Activated CD4-positive, alpha-beta T cell treated with anti-CD3 and anti-CD28 coated beads, Interleukin-2, amount 10 ng/mL, durations not matched to agents 24 days and 14 days (primary cell): ENCODE data around the gene FGF22. TPM values are rescaled to one million over a fixed set of nuclear protein-coding genes. Genes with fewer than 3 reads are reported as not detected.

Experiments
- DNase-seq: peaks from one replicate; pipeline ENCODE4 v3.0.0; 2022
- H3K27ac Mint-ChIP-seq: one replicate; pipeline ENCODE4 v1.8.0; 2022; ENCODE audit warnings: mild to moderate bottlenecking, mixed read lengths
- H3K27me3 Mint-ChIP-seq: one replicate; pipeline ENCODE4 v1.8.0; 2022; ENCODE audit warnings: mixed read lengths
- H3K36me3 Mint-ChIP-seq: one replicate; pipeline ENCODE4 v1.8.0; 2022; ENCODE audit warnings: low read depth, mild to moderate bottlenecking, mixed read lengths
- H3K4me1 Mint-ChIP-seq: one replicate; pipeline ENCODE4 v1.8.0; 2021; ENCODE audit warnings: mixed read lengths
- H3K4me3 Mint-ChIP-seq: one replicate; pipeline ENCODE4 v1.8.0; 2022; ENCODE audit warnings: mild to moderate bottlenecking, moderate library complexity, mixed read lengths
- H3K9me3 Mint-ChIP-seq: one replicate; pipeline ENCODE4 v1.8.0; 2021; ENCODE audit warnings: mixed read lengths
- intact Hi-C: fragments of 100-400 bp; cut with micrococcal nuclease; formaldehyde crosslinking; loops from one replicate; pipeline ENCODE4 v1.15.1; 2023
- total RNA-seq: library from RNA; stranded (reverse); gene quantifications from 2 replicates; pipeline ENCODE4 v1.2.3, GENCODE V29; 2022

FGF22 gene
- total RNA-seq, 1 donor from 2014 or later = not detected

DNA sequence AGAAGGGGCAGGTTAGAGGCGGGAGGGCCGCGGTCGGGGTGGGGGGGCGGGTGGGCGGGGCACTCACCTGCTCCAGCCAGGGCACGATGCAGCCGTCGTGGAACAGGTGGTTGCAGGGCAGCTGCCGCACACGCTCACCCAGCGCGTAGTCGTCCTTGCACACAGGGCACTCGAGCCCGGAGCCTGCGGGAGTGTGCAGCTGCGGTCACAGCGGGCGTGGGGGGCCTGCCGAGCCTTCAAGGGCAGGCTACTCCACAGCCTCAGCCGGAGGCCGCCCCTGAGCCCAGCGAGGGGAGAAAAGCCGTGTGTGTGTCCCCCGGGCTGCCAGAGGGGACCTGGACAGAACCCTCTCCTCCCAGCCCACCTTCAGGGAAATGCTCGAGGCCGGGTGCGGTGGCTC is 8.6 kb downstream of the FGF22 start:
- H3K4me1 Mint-ChIP-seq = no peaks in the 10 kb centered on the region
- H3K4me3 Mint-ChIP-seq = no peak overlapping the region
- no peak overlapping the region for H3K27ac Mint-ChIP-seq
- H3K9me3 Mint-ChIP-seq = no peaks in the 10 kb centered on the region
- H3K36me3 Mint-ChIP-seq = peaks cover 22% of the 10 kb centered on the region
- H3K27me3 Mint-ChIP-seq = no peaks in the 10 kb centered on the region
- no peak for DNase-seq
- intact Hi-C loops = no loop called here

GRCh38 chr19:648904-649801 is 9.5 kb downstream of the FGF22 start:
- Mint-ChIP-seq H3K4me3 (no peak overlapping the region), H3K9me3 (no peaks in the 10 kb centered on the region), H3K27ac (no peak overlapping the region), H3K4me1 (no peaks in the 10 kb centered on the region), H3K36me3 (peaks cover 27% of the 10 kb centered on the region), H3K27me3 (no peaks in the 10 kb centered on the region)
- intact Hi-C loops = no loop called here
- DNase-seq = no peak

DNA sequence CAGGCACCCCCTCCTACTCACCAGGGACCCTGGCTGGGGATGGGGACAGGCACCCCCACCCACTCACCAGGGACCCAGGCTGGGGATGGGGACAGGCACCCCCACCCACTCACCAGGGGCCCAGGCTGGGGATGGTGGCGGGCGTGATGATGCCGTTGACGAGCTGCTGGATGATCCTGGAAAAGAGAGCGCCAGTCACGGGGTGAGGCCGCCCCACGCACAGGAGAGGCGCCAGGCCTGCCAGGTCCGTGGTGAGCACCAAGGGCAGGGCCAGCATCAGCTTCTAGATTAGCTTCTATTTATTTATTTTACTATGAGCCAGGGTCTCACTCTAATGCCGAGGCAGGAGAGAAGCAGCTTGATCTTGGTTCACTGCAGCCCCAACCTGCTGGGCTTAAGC is 10.4 kb downstream of the FGF22 start:
- Mint-ChIP-seq H3K9me3 (no peaks in the 10 kb centered on the region), H3K27me3 (no peaks in the 10 kb centered on the region), H3K36me3 (peaks cover 28% of the 10 kb centered on the region), H3K4me1 (no peaks in the 10 kb centered on the region), H3K4me3 (no peak overlapping the region), H3K27ac (no peak overlapping the region)
- intact Hi-C loops = no loop called here
- DNase-seq = no peak

GRCh38 chr19:651114-651818 is 11.6 kb downstream of the FGF22 start:
- DNase-seq = no peak
- H3K9me3 Mint-ChIP-seq = no peaks in the 10 kb centered on the region
- intact Hi-C loops = no loop called here
- H3K27me3 Mint-ChIP-seq = no peaks in the 10 kb centered on the region
- no peak overlapping the region for H3K4me3 Mint-ChIP-seq
- H3K36me3 Mint-ChIP-seq = peaks cover 33% of the 10 kb centered on the region
- H3K4me1 Mint-ChIP-seq = peaks cover 2% of the 10 kb centered on the region
- no peak overlapping the region for H3K27ac Mint-ChIP-seq

- Mint-ChIP-seq H3K27me3 (no peaks in the 10 kb centered on the region), H3K27ac (no peak overlapping the region), H3K4me1 (peaks cover 2% of the 10 kb centered on the region), H3K9me3 (no peaks in the 10 kb centered on the region), H3K4me3 (no peak overlapping the region), H3K36me3 (peaks cover 32% of the 10 kb centered on the region)
- intact Hi-C loops = no loop called here
- DNase-seq = no peak
These were observed 12.3 kb downstream of the FGF22 start for GRCh38 chr19:651991-652390.

GRCh38 chr19:652467-653389 is 13.0 kb downstream of the FGF22 start:
- peaks cover 2% of the 10 kb centered on the region for H3K4me1 Mint-ChIP-seq
- no peak overlapping the region for H3K27ac Mint-ChIP-seq
- intact Hi-C loops = no loop called here
- peaks cover 34% of the 10 kb centered on the region for H3K36me3 Mint-ChIP-seq
- no peak for DNase-seq
- no peak overlapping the region for H3K4me3 Mint-ChIP-seq
- H3K27me3 Mint-ChIP-seq = no peaks in the 10 kb centered on the region
- H3K9me3 Mint-ChIP-seq = no peaks in the 10 kb centered on the region

DNA sequence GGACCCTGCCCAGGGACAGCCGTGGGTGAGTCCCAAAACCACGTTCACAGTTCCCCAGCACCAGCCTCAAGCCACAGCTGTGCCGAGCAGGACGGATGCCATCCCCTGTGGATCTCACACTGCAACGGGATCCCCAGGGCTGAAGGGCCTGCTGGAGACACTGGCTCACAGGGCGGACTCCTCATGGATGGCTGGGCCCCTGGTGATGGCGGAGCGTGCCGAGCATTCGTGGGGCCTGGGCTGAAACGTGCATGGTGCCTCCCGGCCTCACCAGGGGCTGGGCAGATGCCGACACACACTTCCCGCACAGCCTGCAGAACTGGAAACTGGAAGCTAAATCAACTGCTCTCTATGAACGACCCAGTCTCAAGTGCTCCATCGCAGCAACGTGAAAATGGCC is 13.7 kb downstream of the FGF22 start:
- H3K27ac Mint-ChIP-seq = no peak overlapping the region
- DNase-seq = no peak
- no peaks in the 10 kb centered on the region for H3K27me3 Mint-ChIP-seq
- intact Hi-C loops = no loop called here
- H3K4me3 Mint-ChIP-seq = no peak overlapping the region
- H3K9me3 Mint-ChIP-seq = no peaks in the 10 kb centered on the region
- peaks cover 2% of the 10 kb centered on the region for H3K4me1 Mint-ChIP-seq
- peaks cover 32% of the 10 kb centered on the region for H3K36me3 Mint-ChIP-seq

- peak overlapping the region; percentile 34 for H3K27ac Mint-ChIP-seq
- no peaks in the 10 kb centered on the region for H3K9me3 Mint-ChIP-seq
- H3K4me1 Mint-ChIP-seq = peaks cover 5% of the 10 kb centered on the region
- no peaks in the 10 kb centered on the region for H3K27me3 Mint-ChIP-seq
- intact Hi-C loops = no loop called here
- H3K4me3 Mint-ChIP-seq = no peak overlapping the region
- H3K36me3 Mint-ChIP-seq = peaks cover 31% of the 10 kb centered on the region
- no peak for DNase-seq
These were observed 16.0 kb downstream of the FGF22 start for GRCh38 chr19:655691-656090.

GRCh38 chr19:656751-657559 is 17.3 kb downstream of the FGF22 start:
- H3K36me3 Mint-ChIP-seq = peaks cover 35% of the 10 kb centered on the region
- intact Hi-C loops = no loop called here
- H3K4me1 Mint-ChIP-seq = peaks cover 9% of the 10 kb centered on the region
- no peaks in the 10 kb centered on the region for H3K9me3 Mint-ChIP-seq
- H3K27ac Mint-ChIP-seq = no peak overlapping the region
- DNase-seq = no peak
- no peak overlapping the region for H3K4me3 Mint-ChIP-seq
- H3K27me3 Mint-ChIP-seq = no peaks in the 10 kb centered on the region

DNA sequence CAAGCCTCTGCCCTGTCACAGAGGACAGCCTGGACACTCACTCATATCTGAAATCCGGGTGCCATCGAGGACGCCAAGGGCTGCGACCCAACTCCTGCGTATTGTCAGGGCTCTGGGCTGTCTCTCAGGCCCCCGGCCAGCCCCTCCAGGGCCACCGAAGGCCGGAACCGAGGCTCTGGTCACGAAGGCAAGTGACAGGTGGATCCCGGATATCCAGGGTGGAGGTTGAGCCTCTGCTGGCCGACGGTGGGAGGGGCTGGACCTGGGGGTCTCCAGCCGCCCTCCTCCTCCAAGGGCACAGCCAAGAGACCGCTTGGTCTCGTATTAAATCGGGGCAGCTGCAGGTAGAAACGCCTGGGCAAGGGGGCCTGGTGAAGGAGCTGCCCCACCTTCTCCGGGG is 17.9 kb downstream of the FGF22 start:
- Mint-ChIP-seq H3K27me3 (no peaks in the 10 kb centered on the region), H3K4me3 (no peak overlapping the region), H3K9me3 (no peaks in the 10 kb centered on the region), H3K27ac (no peak overlapping the region), H3K36me3 (peaks cover 36% of the 10 kb centered on the region), H3K4me1 (peaks cover 9% of the 10 kb centered on the region)
- intact Hi-C loops = no loop called here
- no peak for DNase-seq

GRCh38 chr19:658059-658839 is 18.6 kb downstream of the FGF22 start:
- Mint-ChIP-seq H3K36me3 (peaks cover 36% of the 10 kb centered on the region), H3K4me3 (no peak overlapping the region), H3K27me3 (no peaks in the 10 kb centered on the region), H3K27ac (no peak overlapping the region), H3K9me3 (no peaks in the 10 kb centered on the region), H3K4me1 (peaks cover 9% of the 10 kb centered on the region)
- intact Hi-C loops = no loop called here
- DNase-seq = no peak

GRCh38 chr19:658916-659839 is 19.5 kb downstream of the FGF22 start:
- intact Hi-C loops = no loop called here
- no peak for DNase-seq
- Mint-ChIP-seq H3K27me3 (no peaks in the 10 kb centered on the region), H3K36me3 (peaks cover 31% of the 10 kb centered on the region), H3K9me3 (no peaks in the 10 kb centered on the region), H3K4me1 (peaks cover 15% of the 10 kb centered on the region), H3K4me3 (peak overlapping the region; percentile 94), H3K27ac (peak overlapping the region; percentile 93)
